ENCODE measurements around the gene KLHL30.
A peak's percentile ranks its signal among the peaks of the same experiment; 100 is the strongest.

KLHL30 gene

DNA sequence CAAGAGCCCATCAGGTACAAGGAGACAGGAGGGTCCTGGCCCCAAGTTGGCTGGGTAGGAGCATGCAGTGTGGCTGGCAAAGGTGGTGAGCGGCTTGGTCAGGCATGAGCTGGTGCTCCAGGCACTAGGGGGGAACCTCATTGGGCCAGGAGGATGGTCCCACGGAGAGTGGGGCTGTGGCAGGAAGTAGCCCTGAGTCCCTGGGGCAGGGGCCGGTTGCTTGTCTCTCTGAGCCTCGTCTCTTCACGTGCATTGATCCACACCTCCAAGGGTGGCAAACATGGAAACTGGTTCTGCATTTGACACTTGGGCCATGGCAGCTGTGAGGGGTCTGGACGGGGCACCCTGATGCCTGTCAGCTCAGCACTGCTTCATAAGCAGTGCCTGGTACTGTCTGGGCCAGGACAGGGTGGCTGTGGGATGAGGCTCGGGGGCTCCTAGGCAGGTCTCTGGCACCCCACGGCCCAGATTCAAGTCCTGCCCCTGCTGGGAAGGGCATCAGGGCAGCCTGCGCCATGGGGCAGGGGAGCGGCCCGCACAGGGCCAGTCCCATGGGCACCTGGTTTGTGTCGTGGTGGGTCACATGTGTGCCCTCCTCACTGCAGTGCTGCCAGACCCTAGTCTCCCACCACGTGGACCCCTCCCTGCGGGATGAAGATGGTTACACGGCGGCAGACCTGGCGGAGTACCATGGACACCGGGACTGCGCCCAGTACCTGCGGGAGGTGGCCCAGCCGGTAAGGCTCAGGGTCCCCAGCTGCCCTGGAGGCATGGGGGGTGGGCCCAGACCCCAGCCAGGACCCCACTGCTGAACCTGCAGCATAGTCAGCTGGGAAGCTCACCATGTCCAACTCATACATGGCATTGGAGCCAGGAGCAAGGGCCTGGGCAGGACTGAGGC lies 21.9 kb upstream of the KLHL30 start:
- DNase-seq: no peak
- H2AFZ ChIP-seq (ENCODE audit: low read length): no peak overlapping the region
- H3K9ac ChIP-seq (ENCODE audit: low read length): no peak overlapping the region
- H3K4me1 ChIP-seq (ENCODE audit: low read length): no peaks in the 10 kb centered on the region
- H3K9me3 ChIP-seq (replicated peaks; ENCODE audit: insufficient read depth, low read length): no peaks in the 10 kb centered on the region
- H3K36me3 ChIP-seq (replicated peaks; ENCODE audit: insufficient read depth, low read length): no peaks in the 10 kb centered on the region
- H3K27me3 ChIP-seq (replicated peaks; ENCODE audit: insufficient read depth, low read length): no peaks in the 10 kb centered on the region
- no peaks in the 10 kb centered on the region for H3K79me2 ChIP-seq (ENCODE audit: low read length)
- no peaks in the 10 kb centered on the region for H3K9me2 ChIP-seq (replicated peaks; ENCODE audit: insufficient read depth, low read length)
- H3K4me3 ChIP-seq (ENCODE audit: low read length): no peak overlapping the region
- no peaks in the 10 kb centered on the region for H4K20me1 ChIP-seq (ENCODE audit: insufficient read depth, low read length)
- H3K27ac ChIP-seq (ENCODE audit: low read length): no peak overlapping the region
- no peak overlapping the region for H3K4me2 ChIP-seq (ENCODE audit: low read depth, low read length)
- TF ChIP-seq, protein P1, sequence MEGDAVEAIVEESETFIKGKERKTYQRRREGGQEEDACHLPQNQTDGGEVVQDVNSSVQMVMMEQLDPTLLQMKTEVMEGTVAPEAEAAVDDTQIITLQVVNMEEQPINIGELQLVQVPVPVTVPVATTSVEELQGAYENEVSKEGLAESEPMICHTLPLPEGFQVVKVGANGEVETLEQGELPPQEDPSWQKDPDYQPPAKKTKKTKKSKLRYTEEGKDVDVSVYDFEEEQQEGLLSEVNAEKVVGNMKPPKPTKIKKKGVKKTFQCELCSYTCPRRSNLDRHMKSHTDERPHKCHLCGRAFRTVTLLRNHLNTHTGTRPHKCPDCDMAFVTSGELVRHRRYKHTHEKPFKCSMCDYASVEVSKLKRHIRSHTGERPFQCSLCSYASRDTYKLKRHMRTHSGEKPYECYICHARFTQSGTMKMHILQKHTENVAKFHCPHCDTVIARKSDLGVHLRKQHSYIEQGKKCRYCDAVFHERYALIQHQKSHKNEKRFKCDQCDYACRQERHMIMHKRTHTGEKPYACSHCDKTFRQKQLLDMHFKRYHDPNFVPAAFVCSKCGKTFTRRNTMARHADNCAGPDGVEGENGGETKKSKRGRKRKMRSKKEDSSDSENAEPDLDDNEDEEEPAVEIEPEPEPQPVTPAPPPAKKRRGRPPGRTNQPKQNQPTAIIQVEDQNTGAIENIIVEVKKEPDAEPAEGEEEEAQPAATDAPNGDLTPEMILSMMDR (IDR thresholded peaks at IDR 0.05; ENCODE audit: low read length): no peak
- TF ChIP-seq EZH2 (optimal IDR thresholded peaks at IDR 0.05; ENCODE audit: low read depth, low read length) (no peak), EZH2phosphoT487 (IDR thresholded peaks at IDR 0.05; ENCODE audit: low read length) (no peak)
- H3F3A ChIP-seq (ENCODE audit: insufficient read depth, low read length): no peaks in the 10 kb centered on the region

DNA sequence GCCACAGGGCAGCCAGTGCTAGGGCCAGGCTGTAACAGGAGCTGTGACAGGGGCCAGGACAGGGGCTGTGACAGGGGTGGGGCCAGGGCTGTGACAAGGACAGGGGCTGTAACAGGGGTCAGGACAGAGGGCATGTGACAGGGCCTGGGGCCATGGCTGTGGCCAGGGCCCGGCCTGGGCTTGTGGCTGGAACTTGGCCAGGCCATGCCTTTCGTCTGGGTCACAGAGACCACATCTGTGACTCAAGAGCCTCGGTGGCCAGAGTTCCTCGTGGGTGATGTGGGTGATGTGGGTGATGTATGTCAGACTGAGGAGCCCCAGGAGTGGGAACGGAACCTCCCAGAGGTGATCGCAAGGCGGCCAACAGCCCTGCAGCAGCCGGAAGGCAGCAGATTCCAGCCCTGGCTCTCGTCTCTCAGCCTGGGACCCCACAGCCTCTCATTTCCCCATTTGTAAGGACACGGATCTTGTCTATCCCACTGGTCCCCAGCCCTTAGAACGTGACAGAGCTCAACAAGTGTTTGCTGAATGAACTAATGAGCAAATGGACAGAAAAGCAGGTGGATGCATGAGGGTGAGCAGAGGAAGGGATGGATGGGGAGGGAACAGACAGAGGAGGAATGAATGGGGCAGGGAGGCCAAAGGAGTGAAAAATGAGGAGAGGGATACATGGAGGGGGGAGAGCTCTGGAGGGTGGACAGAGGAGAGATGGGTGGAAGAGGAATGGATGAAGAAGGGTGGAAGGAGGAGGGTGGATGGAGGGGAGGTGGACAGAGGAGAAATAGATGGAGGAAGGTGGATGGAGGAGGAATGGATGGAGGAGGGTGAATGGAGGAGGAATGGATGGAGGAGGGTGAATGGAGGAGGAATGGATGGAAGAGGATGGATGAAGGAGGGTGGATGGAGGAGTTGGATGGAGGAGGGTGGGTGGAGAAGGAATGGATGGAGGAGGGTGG lies 21.0 kb upstream of the KLHL30 start:
- no peaks in the 10 kb centered on the region for H3K9me2 ChIP-seq (replicated peaks; ENCODE audit: insufficient read depth, low read length)
- H3K9me3 ChIP-seq (replicated peaks; ENCODE audit: insufficient read depth, low read length): no peaks in the 10 kb centered on the region
- H3F3A ChIP-seq (ENCODE audit: insufficient read depth, low read length): no peaks in the 10 kb centered on the region
- H3K27me3 ChIP-seq (replicated peaks; ENCODE audit: insufficient read depth, low read length): no peaks in the 10 kb centered on the region
- no peaks in the 10 kb centered on the region for H3K79me2 ChIP-seq (ENCODE audit: low read length)
- no peak overlapping the region for H3K27ac ChIP-seq (ENCODE audit: low read length)
- H3K4me3 ChIP-seq (ENCODE audit: low read length): no peak overlapping the region
- H4K20me1 ChIP-seq (ENCODE audit: insufficient read depth, low read length): no peaks in the 10 kb centered on the region
- no peak overlapping the region for H2AFZ ChIP-seq (ENCODE audit: low read length)
- H3K36me3 ChIP-seq (replicated peaks; ENCODE audit: insufficient read depth, low read length): no peaks in the 10 kb centered on the region
- no peaks in the 10 kb centered on the region for H3K4me1 ChIP-seq (ENCODE audit: low read length)
- H3K4me2 ChIP-seq (ENCODE audit: low read depth, low read length): no peak overlapping the region
- no peak for DNase-seq
- no peak overlapping the region for H3K9ac ChIP-seq (ENCODE audit: low read length)
- TF ChIP-seq EZH2 (optimal IDR thresholded peaks at IDR 0.05; ENCODE audit: low read depth, low read length) (no peak), EZH2phosphoT487 (IDR thresholded peaks at IDR 0.05; ENCODE audit: low read length) (no peak)
- TF ChIP-seq, protein P1 (IDR thresholded peaks at IDR 0.05; ENCODE audit: low read length): no peak

DNA sequence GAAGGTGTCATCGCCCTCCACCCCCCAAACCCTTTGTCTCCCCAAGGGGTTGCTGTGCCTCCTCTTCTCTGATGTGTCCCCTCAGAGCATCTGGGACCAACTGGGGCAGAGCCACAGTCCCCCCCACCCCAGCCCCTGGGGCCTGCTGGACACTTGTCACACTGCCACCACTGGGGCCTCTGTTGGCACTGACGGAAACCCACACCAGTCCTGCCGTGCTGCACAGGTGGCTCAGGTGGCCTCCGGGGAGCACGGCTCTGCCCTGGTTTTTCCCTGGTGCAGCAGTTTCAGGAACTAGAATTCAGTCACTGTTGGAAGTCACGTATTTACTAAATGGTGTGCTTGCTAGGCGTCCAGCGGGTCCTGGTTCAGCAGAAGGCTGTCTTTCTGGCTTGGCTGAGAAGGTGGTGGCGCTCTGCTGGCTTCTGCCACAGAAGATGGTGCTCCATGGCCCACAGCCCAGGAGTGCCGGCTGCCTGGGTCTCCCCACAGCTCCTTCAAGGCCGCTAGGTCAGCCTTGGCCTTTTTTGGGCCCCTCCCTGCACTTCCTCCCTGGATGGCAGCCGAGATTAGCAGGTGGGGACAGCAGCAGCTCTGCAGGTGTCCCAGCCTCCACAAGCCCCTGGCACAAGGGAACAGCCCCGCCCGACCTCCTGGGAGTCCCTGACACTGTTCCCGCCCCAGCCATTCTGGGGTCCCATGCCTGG lies 18.6 kb upstream of the KLHL30 start:
- Histone ChIP-seq H3K9me2 (replicated peaks; ENCODE audit: insufficient read depth, low read length) (no peaks in the 10 kb centered on the region), H3K4me1 (ENCODE audit: low read length) (no peaks in the 10 kb centered on the region), H3K4me2 (ENCODE audit: low read depth, low read length) (peak overlapping the region; percentile 43; the same call in 1 of the 2 replicates), H3K27me3 (replicated peaks; ENCODE audit: insufficient read depth, low read length) (no peaks in the 10 kb centered on the region; the same call in 1 of the 2 replicates), H2AFZ (ENCODE audit: low read length) (no peak overlapping the region), H3K36me3 (replicated peaks; ENCODE audit: insufficient read depth, low read length) (no peaks in the 10 kb centered on the region), H3F3A (ENCODE audit: insufficient read depth, low read length) (no peaks in the 10 kb centered on the region), H3K27ac (ENCODE audit: low read length) (peak overlapping the region; percentile 27; the same call in 1 of the 2 replicates), H3K4me3 (ENCODE audit: low read length) (no peak overlapping the region), H3K79me2 (ENCODE audit: low read length) (no peaks in the 10 kb centered on the region), H4K20me1 (ENCODE audit: insufficient read depth, low read length) (no peaks in the 10 kb centered on the region), H3K9ac (ENCODE audit: low read length) (no peak overlapping the region), H3K9me3 (replicated peaks; ENCODE audit: insufficient read depth, low read length) (no peaks in the 10 kb centered on the region)
- DNase-seq: peak; percentile 17
- TF ChIP-seq, protein P1 (IDR thresholded peaks at IDR 0.05; ENCODE audit: low read length): no peak
- TF ChIP-seq EZH2 (optimal IDR thresholded peaks at IDR 0.05; ENCODE audit: low read depth, low read length) (no peak), EZH2phosphoT487 (IDR thresholded peaks at IDR 0.05; ENCODE audit: low read length) (no peak)
